HepG2 (cell line): Measurements from ENCODE around the gene ATP2B3. TPM values are rescaled to one million over a fixed set of nuclear protein-coding genes. Genes with fewer than 3 reads are reported as not detected.

Experiments used
- ATF4 ChIP-seq, 2 experiments: fragments of 450-650 bp in 1 of 2; sonication (generic) in 1 of 2; formaldehyde crosslinking; IDR thresholded peaks; 2 replicates each; pipeline versions ENCODE4 v1.5.0 to v1.8.0; 2020 to 2022; ENCODE audit warnings: mild to moderate bottlenecking in 1 of 2, missing genetic modification reagents in 1 of 2
- GTF2F1 ChIP-seq: fragments of 150-350 bp; IDR thresholded peaks from 2 replicates; pipeline ENCODE4 v1.6.1; 2014; ENCODE audit warnings: low read length
- MAFK ChIP-seq, 2 experiments: IDR thresholded peaks in 1 of 2; conservative IDR thresholded peaks in 1 of 2; 2 replicates each; pipeline ENCODE4 v1.6.1; 2011; ENCODE audit warnings: improper control_type of control experiment in 2 of 2, low read length in 2 of 2
- MEIS1 ChIP-seq: sonication (generic); formaldehyde crosslinking; IDR thresholded peaks from 2 replicates; pipeline ENCODE4 v1.9.0; 2021; ENCODE audit warnings: mild to moderate bottlenecking, missing genetic modification reagents, moderate library complexity, borderline replicate concordance
- NFYB ChIP-seq: sonication (generic); formaldehyde crosslinking; IDR thresholded peaks from 2 replicates; pipeline ENCODE4 v1.4.0; 2020; ENCODE audit warnings: missing genetic modification reagents
- NR0B2 ChIP-seq: sonication (generic); formaldehyde crosslinking; IDR thresholded peaks from 2 replicates; pipeline ENCODE4 v1.4.0; 2020; ENCODE audit warnings: mild to moderate bottlenecking, missing genetic modification reagents
- NRL ChIP-seq: sonication (generic); formaldehyde crosslinking; IDR thresholded peaks from 2 replicates; pipeline ENCODE4 v1.5.0; 2020; ENCODE audit warnings: missing genetic modification reagents, mild to moderate bottlenecking, moderate library complexity, borderline replicate concordance
- POLR2G ChIP-seq: fragments of 200-400 bp; formaldehyde crosslinking; IDR thresholded peaks from 2 replicates; pipeline ENCODE4 v1.6.1; 2018; ENCODE audit warnings: mild to moderate bottlenecking, low read depth, low read length, moderate library complexity
- SIX4 ChIP-seq: sonication (generic); formaldehyde crosslinking; IDR thresholded peaks from 2 replicates; pipeline ENCODE4 v1.4.0; 2020; ENCODE audit warnings: missing genetic modification reagents
- SNAPC4 ChIP-seq: sonication (generic); formaldehyde crosslinking; IDR thresholded peaks from 2 replicates; pipeline ENCODE4 v1.4.0; 2020; ENCODE audit warnings: mild to moderate bottlenecking, missing genetic modification reagents
- YY1 ChIP-seq: IDR thresholded peaks from 2 replicates; pipeline ENCODE4 v1.6.1; 2011; ENCODE audit warnings: low read length, low read depth, moderate library complexity, mild to moderate bottlenecking; ENCODE audit not compliant: insufficient read depth, insufficient replicate concordance
- ZFP37 ChIP-seq: sonication (generic); formaldehyde crosslinking; IDR thresholded peaks from 2 replicates; pipeline ENCODE4 v1.4.0; 2020; ENCODE audit warnings: missing genetic modification reagents, borderline replicate concordance
- ZIK1 ChIP-seq: sonication (generic); formaldehyde crosslinking; IDR thresholded peaks from 2 replicates; pipeline ENCODE4 v1.5.0; 2020; ENCODE audit warnings: mild to moderate bottlenecking, low read depth, missing genetic modification reagents, borderline replicate concordance
- ZNF30 ChIP-seq: sonication (generic); formaldehyde crosslinking; IDR thresholded peaks from 2 replicates; pipeline ENCODE4 v1.5.0; 2020; ENCODE audit warnings: mild to moderate bottlenecking, missing genetic modification reagents
- ZNF674 ChIP-seq: sonication (generic); formaldehyde crosslinking; IDR thresholded peaks from 2 replicates; pipeline ENCODE4 v1.5.0; 2020; ENCODE audit warnings: low read depth, mild to moderate bottlenecking, missing genetic modification reagents
- ZNF709 ChIP-seq: sonication (generic); formaldehyde crosslinking; IDR thresholded peaks from 2 replicates; pipeline ENCODE4 v1.5.0; 2020; ENCODE audit warnings: mild to moderate bottlenecking, missing genetic modification reagents
- ZNF770 ChIP-seq: sonication (generic); formaldehyde crosslinking; IDR thresholded peaks from 2 replicates; pipeline ENCODE4 v1.5.0; 2020; ENCODE audit warnings: mild to moderate bottlenecking, missing genetic modification reagents
- ZNF816 ChIP-seq: sonication (generic); formaldehyde crosslinking; IDR thresholded peaks from 2 replicates; pipeline ENCODE4 v1.8.0; 2022; ENCODE audit warnings: missing genetic modification reagents, mild to moderate bottlenecking, borderline replicate concordance
- polyA plus RNA-seq, 8 experiments: library from polyadenylated mRNA; depleted of rRNA in 3 of 8; stranded (reverse) in 7 of 8; unstranded in 1 of 8; fragments of >200 nt; fragmentation: Illumina TruSeq in 4 of 8; extraction: Trizol in 4 of 8; gene quantifications; 2 replicates each; pipeline versions ENCODE4 v1.2.1 to v1.2.3, GENCODE V29; 2011 to 2016; ENCODE audit warnings: low read depth in 4 of 8, missing spikeins in 1 of 8, mixed read lengths in 1 of 8; ENCODE audit not compliant: insufficient read depth in 1 of 8
- total RNA-seq, 5 experiments: library from RNA; depleted of rRNA; stranded (reverse); fragments of >200 nt; fragmentation: Illumina TruSeq; extraction: Trizol; gene quantifications; 2 replicates each; pipeline ENCODE4 v1.2.3, GENCODE V29; 2016; ENCODE audit warnings: low read depth in 1 of 5

The ATP2B3 gene
- total and polyA plus RNA-seq, 2 of the 13 experiments (the other 11 are each of a cell fraction or from before 2014, with no cell fraction given): not detected

- TF ChIP-seq SNAPC4 (CRISPR knock-in tag): 0 out of 2 replicates have a peak, but pooled peaks have one; percentile 54
- TF ChIP-seq GTF2F1: no peak
- peak; percentile 80 for TF ChIP-seq ZFP37 (CRISPR knock-in tag)
- peak; percentile 47; the same call in 1 of the 2 replicates for TF ChIP-seq ZNF816 (CRISPR knock-in tag)
- TF ChIP-seq NRL: 0 out of 2 replicates have a peak, but pooled peaks have one; percentile 25
- no peak for TF ChIP-seq ZIK1 (CRISPR knock-in tag)
- TF ChIP-seq ZNF770 (CRISPR knock-in tag): peak; percentile 60
- TF ChIP-seq ATF4 (CRISPR knock-in tag; IDR thresholded peaks at IDR 0.05): peak in 1 of 2 experiments; percentile 59; a peak in 1 of 4 replicates
- TF ChIP-seq YY1: peak; percentile 62
- no peak; the same call in 1 of the 2 replicates for TF ChIP-seq SIX4
- TF ChIP-seq ZNF709: no peak
- TF ChIP-seq MEIS1 (CRISPR knock-in tag): no peak
- no peak for TF ChIP-seq ZNF30
- no peak for TF ChIP-seq ZNF674
- peak; percentile 78 for TF ChIP-seq POLR2G
- peak; percentile 68; the same call in 1 of the 2 replicates for TF ChIP-seq NR0B2
- TF ChIP-seq NFYB (CRISPR knock-in tag): no peak
- TF ChIP-seq MAFK (conservative IDR thresholded peaks at IDR 0.05 in 1 of 2, IDR thresholded peaks at IDR 0.05 in 1 of 2; ENCODE audit: low read length in 2 of 2): no peak
Observed at GRCh38 chrX:153627675-153628111, 110.3 kb downstream of the ATP2B3 start (continued).
